Colon (tissue), 2 donors: ENCODE measurements around the gene CEBPZ.

Experiments used
- FAIRE-seq: peaks from 2 replicates; lab custom pipeline; 2012; peaks lifted over from hg19 to GRCh38; lab: Jason Lieb, UNC
- donor health status: control.
- donor health status: control.

Gene CEBPZ

DNA sequence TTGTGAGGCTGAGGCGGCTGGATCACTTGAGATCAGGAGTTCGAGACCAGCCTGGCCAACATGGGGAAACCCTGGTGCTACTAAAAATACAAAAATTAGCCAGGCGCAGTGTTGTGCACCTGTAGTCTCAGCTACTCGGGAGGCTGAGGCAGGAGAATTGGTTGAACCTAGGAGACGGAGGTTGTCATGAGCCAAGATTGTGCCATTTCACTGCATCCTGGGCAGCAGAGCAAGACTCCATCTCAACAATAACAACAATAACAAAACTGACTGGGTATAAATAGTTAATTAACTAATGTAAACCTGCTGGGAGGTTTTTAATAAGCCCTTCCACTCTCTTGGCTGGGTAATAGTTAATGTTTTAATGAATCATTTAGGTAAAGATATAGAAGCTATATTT, 50.8 kb downstream of the CEBPZ start:
- no peak for FAIRE-seq

DNA sequence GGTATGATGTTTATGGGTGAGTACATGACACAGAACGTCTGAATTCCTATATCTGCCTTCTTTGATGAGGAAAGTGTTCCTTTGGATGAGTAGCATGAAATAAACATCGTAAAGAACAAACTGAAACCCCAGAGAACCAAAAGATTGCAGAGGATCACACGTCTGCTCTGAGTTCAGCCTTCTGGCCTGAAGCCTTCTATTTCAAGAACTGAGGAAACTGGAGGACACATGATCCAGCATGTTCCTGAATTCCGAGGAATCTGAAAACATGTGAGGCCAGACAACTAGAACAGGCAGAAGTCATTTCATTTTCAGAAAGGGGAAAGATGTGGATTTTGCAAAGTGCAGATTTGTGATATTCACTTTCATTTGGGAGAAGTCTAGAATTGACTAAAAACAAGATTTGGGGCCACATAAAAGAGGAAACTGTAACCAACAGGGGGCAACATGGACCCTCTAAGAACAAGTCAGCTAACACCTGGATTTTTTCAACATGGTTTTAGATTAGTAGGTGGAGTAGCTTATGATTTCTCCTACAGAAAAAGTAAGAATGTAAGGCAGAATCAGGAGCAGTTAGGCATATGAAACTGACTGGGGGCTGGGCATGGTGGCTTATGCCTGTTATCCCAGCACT, 51.3 kb downstream of the CEBPZ start:
- no peak for FAIRE-seq

GRCh38 chr2:37173741-37174140, 57.7 kb downstream of the CEBPZ start:
- no peak for FAIRE-seq

DNA sequence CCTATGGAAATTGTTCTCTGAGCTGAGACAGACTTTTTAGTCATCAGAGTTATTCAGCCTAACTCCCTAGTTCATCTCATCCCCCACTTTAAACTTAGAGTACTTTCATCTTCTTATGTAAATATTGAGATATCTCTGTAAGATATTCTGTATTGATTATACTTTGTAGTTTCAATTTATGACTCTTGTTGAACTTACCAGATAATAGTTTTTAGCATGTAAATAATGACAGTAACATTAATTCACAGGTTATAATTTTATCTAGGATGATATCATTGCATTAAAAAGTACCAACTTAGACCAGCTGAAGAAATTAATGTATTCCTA, 59.8 kb downstream of the CEBPZ start:
- no peak for FAIRE-seq

DNA sequence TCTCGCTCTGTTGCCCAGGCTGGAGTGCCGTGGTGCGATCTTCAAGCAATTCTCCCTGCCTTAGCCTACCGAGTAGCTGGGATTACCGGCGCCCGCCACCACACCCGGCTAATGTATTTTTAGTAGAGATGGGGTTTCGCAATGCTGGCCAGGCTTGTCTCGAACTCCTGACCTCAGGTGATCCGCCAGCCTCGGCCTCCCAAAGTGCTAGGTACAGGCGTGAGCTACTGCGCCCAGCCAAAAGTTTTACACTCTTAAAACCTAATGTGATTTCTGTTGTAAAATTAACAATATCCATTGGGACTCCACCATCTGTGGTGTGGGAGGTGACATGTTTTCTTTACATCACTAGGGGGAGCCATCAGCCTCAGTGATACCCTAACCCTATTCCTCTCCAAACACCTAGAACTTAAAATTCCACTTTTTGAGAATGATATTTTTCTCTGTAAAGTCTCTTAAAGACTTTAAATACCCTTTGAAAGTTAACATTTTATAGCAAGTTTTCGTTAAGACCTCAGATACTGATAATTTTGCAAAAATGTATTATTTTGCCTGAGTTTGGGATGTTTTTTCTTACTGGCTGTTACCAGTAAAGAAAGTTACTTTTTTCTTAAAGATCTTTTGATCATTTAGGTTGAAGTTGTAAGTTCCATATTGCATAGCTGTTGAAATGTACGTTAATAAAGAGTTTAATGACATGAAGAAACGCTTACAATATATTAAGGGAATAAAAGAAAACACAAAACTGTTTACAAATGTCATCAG, 63.0 kb downstream of the CEBPZ start:
- no peak for FAIRE-seq

GRCh38 chr2:37167636-37168180, 63.7 kb downstream of the CEBPZ start:
- FAIRE-seq: no peak

DNA sequence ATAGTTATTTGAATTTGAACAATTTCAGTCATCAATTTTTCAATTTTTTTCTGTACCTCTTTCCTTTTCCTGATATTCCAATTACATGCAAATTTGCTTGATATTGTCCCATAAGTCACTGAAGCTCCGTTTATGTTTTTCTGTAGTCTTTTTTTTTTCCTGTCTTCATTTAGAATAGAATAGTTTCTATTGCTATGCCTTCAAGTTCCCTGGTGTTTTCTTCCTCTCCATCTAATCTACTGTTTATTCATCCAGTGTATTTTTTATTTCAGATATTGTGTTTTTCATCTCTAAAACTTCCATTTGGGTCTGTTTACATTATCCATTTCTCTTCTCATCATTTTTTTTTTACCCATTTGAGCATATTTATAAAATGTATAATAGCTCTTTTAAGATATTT, 66.6 kb downstream of the CEBPZ start:
- no peak for FAIRE-seq

DNA sequence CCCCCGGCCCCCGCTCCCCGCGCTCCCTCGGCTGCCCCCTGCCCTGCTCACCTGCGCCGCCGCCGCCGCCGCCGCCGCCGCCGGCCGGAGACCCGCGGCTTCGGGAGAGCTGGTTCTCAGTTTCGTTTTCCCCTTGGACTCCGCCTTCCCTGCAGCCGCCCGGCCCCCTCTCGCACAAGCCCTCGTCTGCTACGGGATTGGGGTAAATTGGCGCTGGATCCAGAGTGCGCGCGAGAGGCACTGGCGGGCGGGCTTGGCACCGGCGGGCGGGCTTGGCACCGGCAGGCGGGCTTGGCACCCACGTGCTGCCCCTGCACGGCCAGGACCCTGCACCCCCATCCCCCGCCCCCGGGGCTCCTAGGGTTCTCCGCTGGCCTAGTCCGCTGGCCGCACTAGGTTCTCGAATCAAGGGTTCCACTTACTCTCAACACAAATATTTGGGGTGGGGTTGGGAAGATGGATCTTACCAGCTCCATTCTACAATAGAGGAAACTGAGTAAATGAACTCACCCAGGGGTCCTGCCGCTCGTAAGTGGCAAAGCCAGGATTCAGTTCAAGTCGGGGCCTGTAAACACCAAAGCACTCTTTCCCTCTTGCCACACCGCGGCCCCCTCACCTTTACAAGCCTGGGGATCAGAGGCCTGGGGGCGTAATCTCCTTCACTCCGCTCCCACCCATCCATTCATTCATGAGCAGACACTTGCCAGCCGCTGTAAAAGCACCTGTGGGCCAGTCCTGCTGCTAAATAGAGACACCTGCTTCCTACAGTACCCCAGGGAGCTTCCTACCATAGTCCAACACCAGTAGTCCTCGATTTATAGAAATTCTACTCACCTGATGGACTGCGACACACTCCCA, 74.3 kb downstream of the CEBPZ start, which contains the start of gene EIF2AK2:
Gene EIF2AK2, minus strand, starts transcription at position 124 of the 858 bp plus-strand sequence. CDS start 9,174 bp downstream, outside the sequence.
- FAIRE-seq: no peak

DNA sequence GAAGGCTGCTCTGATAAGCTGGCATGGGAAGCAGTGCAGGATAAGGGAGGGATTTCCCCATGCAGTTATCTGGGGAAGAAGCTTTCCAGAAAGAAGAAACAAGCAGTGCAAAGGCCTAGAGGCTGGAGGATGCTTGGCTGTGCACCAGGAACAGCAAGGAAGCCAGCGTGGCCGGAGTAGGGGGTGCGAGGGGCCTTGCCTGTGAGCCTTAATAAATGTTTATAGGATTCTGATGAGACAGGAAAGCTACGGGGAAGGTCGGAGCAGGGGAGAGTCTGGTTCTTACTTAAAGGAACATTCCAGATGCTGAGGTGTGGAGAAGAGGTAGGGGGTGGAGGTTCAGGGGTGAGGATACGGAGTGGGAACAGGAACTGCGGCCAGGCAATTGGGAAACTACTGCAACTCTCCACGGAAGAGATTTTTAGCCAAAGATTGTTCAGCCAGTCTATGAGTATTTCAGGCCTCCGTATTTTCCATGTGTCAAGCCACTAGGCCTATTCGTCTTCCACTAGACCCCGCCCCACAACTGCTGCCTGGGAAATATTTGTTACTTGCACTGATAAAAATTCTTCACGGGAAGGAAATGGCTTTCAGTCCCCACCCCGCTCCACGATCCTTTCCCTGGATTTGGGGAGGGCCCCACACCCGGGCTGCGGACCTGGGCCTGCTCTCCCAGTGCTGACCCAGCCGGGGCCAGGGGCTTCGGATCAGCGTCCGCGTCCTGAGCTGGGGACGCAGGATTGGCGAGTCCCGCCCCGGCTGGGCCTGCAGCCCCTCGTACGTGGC, 75.1 kb downstream of the CEBPZ start:
- FAIRE-seq: no peak

DNA sequence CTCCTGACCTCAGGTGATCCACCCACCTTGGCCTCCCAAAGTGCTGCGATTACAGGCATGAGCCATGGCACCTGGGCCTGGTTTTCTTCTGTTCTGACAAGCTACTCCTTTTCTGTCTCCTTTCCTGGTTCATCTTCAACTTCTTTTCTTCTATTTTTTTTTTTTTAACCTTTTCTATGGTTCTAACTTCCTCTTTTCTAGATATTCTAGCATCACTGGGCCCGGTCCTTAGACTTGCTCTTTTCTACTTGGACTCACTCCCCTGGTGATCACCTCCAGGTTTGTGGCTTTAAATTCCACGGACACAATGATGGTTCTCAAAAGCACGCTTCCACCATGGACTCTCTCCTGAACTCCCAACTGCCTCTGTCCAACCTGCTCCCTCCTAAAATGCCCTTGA, 76.6 kb downstream of the CEBPZ start:
- FAIRE-seq: no peak

- no peak for FAIRE-seq
Measured at GRCh38 chr2:37153224-37153623, 78.2 kb downstream of the CEBPZ start.
